Stimulated activated memory B cell treated with anti-CD40 and anti-IgM and Interleukin-4, amounts not matched to agents 10 μg/mL and 1 μg/mL and 100 μg/mL, for 72 hours (primary cell): ENCODE results near the gene SPATS2.
"Not testable (repeated sequence)": the region's sequence is repeated elsewhere in the genome, so short reads cannot be mapped to it uniquely, and the experiment has no call there.

Source experiments
- ATAC-seq: fragments of 150-1000 bp; cut with Tn5 transposase; 2 replicates; pipeline ENCODE4 v1.10.0; 2021
- H3K27ac Mint-ChIP-seq: one replicate; pipeline ENCODE4 v1.8.0; 2022; ENCODE audit warnings: mild to moderate bottlenecking, mixed read lengths
- H3K27me3 Mint-ChIP-seq: one replicate; pipeline ENCODE4 v1.8.0; 2022; ENCODE audit warnings: mixed read lengths
- H3K36me3 Mint-ChIP-seq: one replicate; pipeline ENCODE4 v1.8.0; 2022; ENCODE audit warnings: mixed read lengths
- H3K4me1 Mint-ChIP-seq: one replicate; pipeline ENCODE4 v1.8.0; 2022; ENCODE audit warnings: mixed read lengths
- H3K4me3 Mint-ChIP-seq: one replicate; pipeline ENCODE4 v1.8.0; 2022; ENCODE audit warnings: mild to moderate bottlenecking, moderate library complexity, mixed read lengths
- H3K9me3 Mint-ChIP-seq: one replicate; pipeline ENCODE4 v1.8.0; 2022; ENCODE audit warnings: mixed read lengths

SPATS2 gene

GRCh38 chr12:49403971-49404450 is 36.7 kb downstream of the SPATS2 start:
- no peak for ATAC-seq
- H3K9me3 Mint-ChIP-seq = no peaks in the 10 kb centered on the region
- H3K4me3 Mint-ChIP-seq = no peak overlapping the region

GRCh38 chr12:49404956-49405355 is 37.7 kb downstream of the SPATS2 start:
- H3K4me3 Mint-ChIP-seq = no peak overlapping the region
- H3K27ac Mint-ChIP-seq = no peak overlapping the region
- H3K36me3 Mint-ChIP-seq = peaks cover 11% of the 10 kb centered on the region

More at GRCh38 chr12:49403971-49404450, 36.7 kb downstream of the SPATS2 start:
- H3K27me3 Mint-ChIP-seq = no peaks in the 10 kb centered on the region
- no peak overlapping the region for H3K27ac Mint-ChIP-seq
- H3K36me3 Mint-ChIP-seq = peaks cover 11% of the 10 kb centered on the region
- peaks cover 6% of the 10 kb centered on the region for H3K4me1 Mint-ChIP-seq

GRCh38 chr12:49410818-49411217 is 43.6 kb downstream of the SPATS2 start:
- peaks cover 17% of the 10 kb centered on the region for H3K36me3 Mint-ChIP-seq
- no peak overlapping the region for H3K4me3 Mint-ChIP-seq
- H3K4me1 Mint-ChIP-seq = peaks cover 11% of the 10 kb centered on the region
- H3K9me3 Mint-ChIP-seq = no peaks in the 10 kb centered on the region
- H3K27ac Mint-ChIP-seq = no peak overlapping the region
- H3K27me3 Mint-ChIP-seq = no peaks in the 10 kb centered on the region
- ATAC-seq = no peak

More at GRCh38 chr12:49404956-49405355, 37.7 kb downstream of the SPATS2 start:
- no peaks in the 10 kb centered on the region for H3K9me3 Mint-ChIP-seq
- ATAC-seq = no peak
- H3K27me3 Mint-ChIP-seq = no peaks in the 10 kb centered on the region
- H3K4me1 Mint-ChIP-seq = peaks cover 6% of the 10 kb centered on the region

GRCh38 chr12:49413010-49413409 is 45.7 kb downstream of the SPATS2 start:
- Mint-ChIP-seq H3K36me3 (peaks cover 6% of the 10 kb centered on the region), H3K27me3 (no peaks in the 10 kb centered on the region), H3K4me1 (peaks cover 11% of the 10 kb centered on the region), H3K27ac (no peak overlapping the region), H3K9me3 (no peaks in the 10 kb centered on the region), H3K4me3 (no peak overlapping the region)
- no peak for ATAC-seq

- Mint-ChIP-seq H3K9me3 (no peaks in the 10 kb centered on the region), H3K4me1 (peaks cover 11% of the 10 kb centered on the region), H3K27me3 (no peaks in the 10 kb centered on the region), H3K27ac (no peak overlapping the region), H3K4me3 (no peak overlapping the region), H3K36me3 (peaks cover 6% of the 10 kb centered on the region)
- ATAC-seq = no peak
Measured at GRCh38 chr12:49413796-49414195, 46.5 kb downstream of the SPATS2 start.

- H3K4me3 Mint-ChIP-seq = no peak overlapping the region
- ATAC-seq = no peak
- H3K27me3 Mint-ChIP-seq = no peaks in the 10 kb centered on the region
- no peaks in the 10 kb centered on the region for H3K9me3 Mint-ChIP-seq
- H3K4me1 Mint-ChIP-seq = peaks cover 11% of the 10 kb centered on the region
- peaks cover 6% of the 10 kb centered on the region for H3K36me3 Mint-ChIP-seq
- H3K27ac Mint-ChIP-seq = no peak overlapping the region
Measured at GRCh38 chr12:49414364-49414763, 47.1 kb downstream of the SPATS2 start.

GRCh38 chr12:49415521-49415970 is 48.3 kb downstream of the SPATS2 start:
- Mint-ChIP-seq H3K4me3 (no peak overlapping the region), H3K4me1 (peaks cover 7% of the 10 kb centered on the region), H3K27ac (no peak overlapping the region), H3K9me3 (no peaks in the 10 kb centered on the region), H3K36me3 (peaks cover 6% of the 10 kb centered on the region), H3K27me3 (no peaks in the 10 kb centered on the region)
- no peak for ATAC-seq

GRCh38 chr12:49416892-49417291 is 49.6 kb downstream of the SPATS2 start:
- ATAC-seq = no peak
- Mint-ChIP-seq H3K4me1 (no peaks in the 10 kb centered on the region), H3K27ac (no peak overlapping the region)

GRCh38 chr12:49417558-49417957 is 50.3 kb downstream of the SPATS2 start:
- peaks cover 4% of the 10 kb centered on the region for H3K4me1 Mint-ChIP-seq
- ATAC-seq = no peak
- H3K36me3 Mint-ChIP-seq = peaks cover 6% of the 10 kb centered on the region
- H3K27me3 Mint-ChIP-seq = no peaks in the 10 kb centered on the region
- no peak overlapping the region for H3K27ac Mint-ChIP-seq
- no peaks in the 10 kb centered on the region for H3K9me3 Mint-ChIP-seq
- no peak overlapping the region for H3K4me3 Mint-ChIP-seq

More at GRCh38 chr12:49416892-49417291, 49.6 kb downstream of the SPATS2 start:
- Mint-ChIP-seq H3K9me3 (no peaks in the 10 kb centered on the region), H3K27me3 (no peaks in the 10 kb centered on the region), H3K36me3 (peaks cover 6% of the 10 kb centered on the region), H3K4me3 (no peak overlapping the region)

- Mint-ChIP-seq H3K4me1 (peaks cover 13% of the 10 kb centered on the region), H3K36me3 (peaks cover under 1% of the 10 kb centered on the region), H3K9me3 (no peaks in the 10 kb centered on the region), H3K27me3 (no peaks in the 10 kb centered on the region), H3K4me3 (no peak overlapping the region), H3K27ac (no peak overlapping the region)
- ATAC-seq = no peak
Measured at GRCh38 chr12:49420556-49420955, 53.3 kb downstream of the SPATS2 start.

GRCh38 chr12:49422114-49422513 is 54.9 kb downstream of the SPATS2 start:
- H3K36me3 Mint-ChIP-seq = peaks cover 13% of the 10 kb centered on the region
- no peak overlapping the region for H3K4me3 Mint-ChIP-seq
- no peak for ATAC-seq
- peaks cover 13% of the 10 kb centered on the region for H3K4me1 Mint-ChIP-seq
- no peak overlapping the region for H3K27ac Mint-ChIP-seq
- no peaks in the 10 kb centered on the region for H3K27me3 Mint-ChIP-seq
- H3K9me3 Mint-ChIP-seq = no peaks in the 10 kb centered on the region

- peak; percentile 56 for ATAC-seq
- H3K4me3 Mint-ChIP-seq = peak overlapping the region; percentile 38
- H3K27ac Mint-ChIP-seq = peak overlapping the region; percentile 80
- peaks cover 30% of the 10 kb centered on the region for H3K4me1 Mint-ChIP-seq
- H3K27me3 Mint-ChIP-seq = no peaks in the 10 kb centered on the region
- peaks cover 13% of the 10 kb centered on the region for H3K36me3 Mint-ChIP-seq
- no peaks in the 10 kb centered on the region for H3K9me3 Mint-ChIP-seq
Measured at GRCh38 chr12:49428793-49429192, 61.5 kb downstream of the SPATS2 start.

GRCh38 chr12:49432616-49433015 is 65.4 kb downstream of the SPATS2 start:
- H3K27me3 Mint-ChIP-seq = no peaks in the 10 kb centered on the region
- no peak overlapping the region for H3K4me3 Mint-ChIP-seq
- H3K36me3 Mint-ChIP-seq = no peaks in the 10 kb centered on the region
- H3K27ac Mint-ChIP-seq = no peak overlapping the region
- peaks cover 30% of the 10 kb centered on the region for H3K4me1 Mint-ChIP-seq
- no peaks in the 10 kb centered on the region for H3K9me3 Mint-ChIP-seq
- ATAC-seq = no peak

GRCh38 chr12:49436799-49437198 is 69.5 kb downstream of the SPATS2 start:
- not testable (repeated sequence) for H3K27ac Mint-ChIP-seq, H3K36me3 Mint-ChIP-seq, ATAC-seq, H3K9me3 Mint-ChIP-seq, H3K27me3 Mint-ChIP-seq, H3K4me3 Mint-ChIP-seq
- peaks cover 15% of the 10 kb centered on the region for H3K4me1 Mint-ChIP-seq

GRCh38 chr12:49439042-49439441 is 71.8 kb downstream of the SPATS2 start:
- H3K4me3 Mint-ChIP-seq = no peak overlapping the region
- no peaks in the 10 kb centered on the region for H3K9me3 Mint-ChIP-seq
- no peak for ATAC-seq
- no peaks in the 10 kb centered on the region for H3K27me3 Mint-ChIP-seq
- peaks cover 4% of the 10 kb centered on the region for H3K4me1 Mint-ChIP-seq
- H3K36me3 Mint-ChIP-seq = peaks cover 10% of the 10 kb centered on the region
- H3K27ac Mint-ChIP-seq = no peak overlapping the region

GRCh38 chr12:49440035-49440434 is 72.8 kb downstream of the SPATS2 start:
- Mint-ChIP-seq H3K36me3 (peaks cover 10% of the 10 kb centered on the region), H3K4me3 (no peak overlapping the region), H3K4me1 (peaks cover 4% of the 10 kb centered on the region), H3K27me3 (no peaks in the 10 kb centered on the region), H3K9me3 (no peaks in the 10 kb centered on the region), H3K27ac (no peak overlapping the region)
- ATAC-seq = no peak

GRCh38 chr12:49442915-49443314 is 75.7 kb downstream of the SPATS2 start:
- Mint-ChIP-seq H3K4me1 (peaks cover 4% of the 10 kb centered on the region), H3K4me3 (no peak overlapping the region), H3K36me3 (peaks cover 23% of the 10 kb centered on the region), H3K27ac (no peak overlapping the region), H3K9me3 (no peaks in the 10 kb centered on the region), H3K27me3 (no peaks in the 10 kb centered on the region)
- no peak for ATAC-seq
